Spleen (tissue), 7 donors: ENCODE measurements around the gene MBD2.

Experiments used
- POLR2A ChIP-seq, 3 donors: fragments of 450-650 bp; IDR thresholded peaks; one replicate each; pipeline ENCODE4 v1.5.1; 2017; ENCODE audit warnings: antibody characterized with exemption in 3 of 3, mild to moderate bottlenecking in 1 of 3
- POLR2AphosphoS5 ChIP-seq, 3 donors: sonication (generic); formaldehyde crosslinking; IDR thresholded peaks; one replicate each; pipeline ENCODE4 v1.5.1; 2017; ENCODE audit warnings: antibody characterized with exemption in 3 of 3
- TF ChIP-seq, protein P1 (sequence below), 11 experiments: fragments of 200-600 bp in 7 of 11; fragments of 450-650 bp in 4 of 11; sonication (generic) in 4 of 11; IDR thresholded peaks in 8 of 11; conservative IDR thresholded peaks in 3 of 11; 1 replicate in 7 of 11; 2 replicates in 4 of 11; pipeline versions ENCODE4 v1.4.0 to v1.8.0; 2016 to 2021; ENCODE audit warnings: antibody characterized with exemption in 11 of 11, inconsistent platforms in 4 of 11, mild to moderate bottlenecking in 1 of 11
- donor health status: DM: no; HTN: no; CAD: no; lungs with moderate emphysema.
- donor health status: DM: no; HTN: no; CAD: no.
- donor health status: DM: no; HTN: no; CAD: no.

GRCh38 chr18:54154231-54154630, 70.2 kb downstream of the MBD2 start:
- TF ChIP-seq, protein P1, sequence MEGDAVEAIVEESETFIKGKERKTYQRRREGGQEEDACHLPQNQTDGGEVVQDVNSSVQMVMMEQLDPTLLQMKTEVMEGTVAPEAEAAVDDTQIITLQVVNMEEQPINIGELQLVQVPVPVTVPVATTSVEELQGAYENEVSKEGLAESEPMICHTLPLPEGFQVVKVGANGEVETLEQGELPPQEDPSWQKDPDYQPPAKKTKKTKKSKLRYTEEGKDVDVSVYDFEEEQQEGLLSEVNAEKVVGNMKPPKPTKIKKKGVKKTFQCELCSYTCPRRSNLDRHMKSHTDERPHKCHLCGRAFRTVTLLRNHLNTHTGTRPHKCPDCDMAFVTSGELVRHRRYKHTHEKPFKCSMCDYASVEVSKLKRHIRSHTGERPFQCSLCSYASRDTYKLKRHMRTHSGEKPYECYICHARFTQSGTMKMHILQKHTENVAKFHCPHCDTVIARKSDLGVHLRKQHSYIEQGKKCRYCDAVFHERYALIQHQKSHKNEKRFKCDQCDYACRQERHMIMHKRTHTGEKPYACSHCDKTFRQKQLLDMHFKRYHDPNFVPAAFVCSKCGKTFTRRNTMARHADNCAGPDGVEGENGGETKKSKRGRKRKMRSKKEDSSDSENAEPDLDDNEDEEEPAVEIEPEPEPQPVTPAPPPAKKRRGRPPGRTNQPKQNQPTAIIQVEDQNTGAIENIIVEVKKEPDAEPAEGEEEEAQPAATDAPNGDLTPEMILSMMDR (IDR thresholded peaks at IDR 0.05 in 8 of 11, conservative IDR thresholded peaks at IDR 0.05 in 3 of 11): no peak
- TF ChIP-seq POLR2AphosphoS5 (IDR thresholded peaks at IDR 0.05) (no peak), POLR2A (IDR thresholded peaks at IDR 0.05) (no peak)
